Testis (tissue), 3 donors: Measurements from ENCODE around the gene CCNF. TPM values are rescaled to one million over a fixed set of nuclear protein-coding genes. Genes with fewer than 3 reads are reported as not detected.
A peak's percentile ranks its signal among the peaks of the same experiment; 100 is the strongest.

ENCODE experiments used
- DNase-seq: peaks from one replicate; pipeline ENCODE4 v3.0.0-alpha.2; 2019
- H3K27ac ChIP-seq, 2 donors: fragments of 200-600 bp; sonication (generic); one replicate each; pipeline ENCODE4 v1.5.1; 2019
- H3K27me3 ChIP-seq: fragments of 200-600 bp; sonication (generic); one replicate; pipeline ENCODE4 v1.5.1; 2019
- H3K36me3 ChIP-seq: fragments of 200-600 bp; sonication (generic); one replicate; pipeline ENCODE4 v1.5.1; 2017; ENCODE audit warnings: low read depth; ENCODE audit errors: missing control alignments
- H3K4me1 ChIP-seq: fragments of 200-600 bp; sonication (generic); one replicate; pipeline ENCODE4 v1.5.1; 2019
- H3K4me3 ChIP-seq, 2 donors: fragments of 200-600 bp; sonication (generic); one replicate each; pipeline ENCODE4 v1.5.1; 2017 to 2019
- H3K9me3 ChIP-seq: fragments of 200-600 bp; sonication (generic); one replicate; pipeline ENCODE4 v1.5.1; 2017
- POLR2A ChIP-seq: fragments of 450-650 bp; IDR thresholded peaks from one replicate; pipeline ENCODE4 v1.6.1; 2017; ENCODE audit warnings: antibody characterized with exemption, mild to moderate bottlenecking, moderate library complexity
- WGBS, 2 donors: methylation state at CpG; one replicate each; pipeline ENCODE4 v1.1.5; 2018; 5-methylcytosine and 5-hydroxymethylcytosine counted together
- intact Hi-C: fragments of 100-400 bp; cut with DNase I; formaldehyde crosslinking; loops from one replicate; pipeline ENCODE4 v1.15.1; 2023; ENCODE audit warnings: low total_unique reads
- polyA plus RNA-seq: library from polyadenylated mRNA; stranded (reverse); fragments of 350-450 nt; fragmentation: Illumina TruSeq; extraction: RNeasy Lipid Tissue Mini Kit (QIAGEN cat#74804); gene quantifications from one replicate; pipeline ENCODE4 v1.2.3, GENCODE V29; 2014; ENCODE audit warnings: low read depth, low replicate concordance; ENCODE audit not compliant: insufficient read depth
- total RNA-seq, 2 donors: library from RNA; depleted of rRNA; stranded (reverse); fragments of >200 nt; gene quantifications; one replicate each; pipeline ENCODE4 v1.2.3, GENCODE V29; 2016
- TF ChIP-seq, protein P1 (sequence below), 3 experiments: fragments of 450-650 bp in 2 of 3; fragments of 200-600 bp in 1 of 3; sonication (generic) in 1 of 3; IDR thresholded peaks; one replicate each; pipeline ENCODE4 v1.5.1; 2016 to 2019; ENCODE audit warnings: antibody characterized with exemption in 3 of 3, mild to moderate bottlenecking in 2 of 3, moderate library complexity in 1 of 3

CCNF gene
- total and polyA plus RNA-seq, 3 donors from 2014 or later = 6.0 to 10.8 (median 9.4) TPM

DNA sequence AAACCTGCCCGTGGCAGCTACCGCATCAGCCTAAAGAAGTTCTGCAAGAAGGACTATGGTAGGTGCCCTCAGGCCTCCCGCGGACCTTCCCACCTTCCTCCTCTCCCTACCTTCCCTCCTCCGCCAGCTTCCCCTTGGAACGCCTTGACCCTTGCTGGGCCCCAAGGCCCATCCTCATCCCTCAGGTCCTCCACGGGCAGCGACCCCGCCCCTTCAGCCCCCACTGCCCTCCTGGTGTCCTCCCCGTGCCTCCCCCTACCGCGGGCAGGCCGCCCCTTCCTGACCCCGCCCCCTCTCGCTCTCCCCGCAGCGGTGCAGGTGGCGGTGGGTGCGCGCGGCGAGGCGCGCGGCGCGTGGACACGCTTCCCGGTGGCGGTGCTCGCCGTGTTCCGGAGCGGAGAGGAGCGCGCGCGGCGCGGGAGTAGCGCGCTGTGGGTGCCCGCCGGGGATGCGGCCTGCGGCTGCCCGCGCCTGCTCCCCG, 44.2 kb downstream of the CCNF start:
- H3K27ac ChIP-seq = no peak overlapping the region
- no peak for DNase-seq
- TF ChIP-seq, protein P1, sequence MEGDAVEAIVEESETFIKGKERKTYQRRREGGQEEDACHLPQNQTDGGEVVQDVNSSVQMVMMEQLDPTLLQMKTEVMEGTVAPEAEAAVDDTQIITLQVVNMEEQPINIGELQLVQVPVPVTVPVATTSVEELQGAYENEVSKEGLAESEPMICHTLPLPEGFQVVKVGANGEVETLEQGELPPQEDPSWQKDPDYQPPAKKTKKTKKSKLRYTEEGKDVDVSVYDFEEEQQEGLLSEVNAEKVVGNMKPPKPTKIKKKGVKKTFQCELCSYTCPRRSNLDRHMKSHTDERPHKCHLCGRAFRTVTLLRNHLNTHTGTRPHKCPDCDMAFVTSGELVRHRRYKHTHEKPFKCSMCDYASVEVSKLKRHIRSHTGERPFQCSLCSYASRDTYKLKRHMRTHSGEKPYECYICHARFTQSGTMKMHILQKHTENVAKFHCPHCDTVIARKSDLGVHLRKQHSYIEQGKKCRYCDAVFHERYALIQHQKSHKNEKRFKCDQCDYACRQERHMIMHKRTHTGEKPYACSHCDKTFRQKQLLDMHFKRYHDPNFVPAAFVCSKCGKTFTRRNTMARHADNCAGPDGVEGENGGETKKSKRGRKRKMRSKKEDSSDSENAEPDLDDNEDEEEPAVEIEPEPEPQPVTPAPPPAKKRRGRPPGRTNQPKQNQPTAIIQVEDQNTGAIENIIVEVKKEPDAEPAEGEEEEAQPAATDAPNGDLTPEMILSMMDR (IDR thresholded peaks at IDR 0.05) = no peak
- no peak for TF ChIP-seq POLR2A
- H3K9me3 ChIP-seq = no peaks in the 10 kb centered on the region
- no peak overlapping the region for H3K4me3 ChIP-seq
- 7 to 30% methylated on average over 11 to 33 of the region's 49 CpGs for WGBS, 2 donors
- intact Hi-C loops = no loop called here
- H3K27me3 ChIP-seq = no peaks in the 10 kb centered on the region
- no peaks in the 10 kb centered on the region for H3K36me3 ChIP-seq
- peaks cover 34% of the 10 kb centered on the region for H3K4me1 ChIP-seq

DNA sequence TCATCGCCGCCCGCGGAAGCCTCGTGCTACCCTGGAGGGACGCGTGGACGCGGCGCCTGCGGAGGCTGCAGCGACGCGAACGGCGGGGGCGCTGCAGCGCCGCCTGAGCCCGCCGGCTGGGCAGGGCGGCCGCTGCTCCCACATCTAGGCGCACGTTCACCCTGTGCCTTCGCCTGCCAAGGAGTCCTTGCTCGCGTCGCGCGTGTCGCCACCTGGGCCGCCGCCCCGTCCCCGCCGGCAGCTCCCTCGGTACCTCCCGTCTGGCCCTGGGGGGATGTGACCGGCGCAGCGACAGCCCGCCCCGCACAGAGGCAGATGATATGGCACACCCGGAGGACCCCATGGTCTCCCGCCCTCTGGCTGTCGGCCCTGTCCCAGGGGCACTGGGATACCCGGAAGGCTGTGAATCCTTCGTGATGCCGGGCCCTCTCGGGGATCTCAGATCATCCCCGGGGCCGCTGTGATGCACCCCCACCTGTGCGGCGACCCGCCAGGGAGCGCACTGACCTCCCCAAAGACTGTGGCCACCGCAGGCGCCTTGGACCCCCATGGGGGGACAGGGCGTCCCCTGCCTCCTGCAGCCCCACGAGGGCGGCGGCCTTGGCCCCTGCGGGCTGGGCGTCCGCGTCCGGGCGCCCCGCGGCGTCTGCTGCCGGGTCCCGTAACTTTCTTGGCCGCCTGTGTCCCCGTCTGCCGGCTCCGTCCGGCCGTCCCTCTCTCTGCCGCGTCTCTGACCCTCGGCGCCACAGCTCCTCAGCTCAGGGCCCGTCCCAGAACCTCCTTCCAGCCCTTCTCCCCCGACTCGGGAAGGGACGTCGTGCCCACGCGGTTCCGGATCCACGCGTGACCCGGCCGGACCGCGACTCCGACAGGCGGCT, 45.0 kb downstream of the CCNF start:
- H3K36me3 ChIP-seq = no peaks in the 10 kb centered on the region
- 0% methylated on average over 56 of the region's 100 CpGs; no CpG with 5 or more reads in 1 of the 2 donors for WGBS, 2 donors

DNA sequence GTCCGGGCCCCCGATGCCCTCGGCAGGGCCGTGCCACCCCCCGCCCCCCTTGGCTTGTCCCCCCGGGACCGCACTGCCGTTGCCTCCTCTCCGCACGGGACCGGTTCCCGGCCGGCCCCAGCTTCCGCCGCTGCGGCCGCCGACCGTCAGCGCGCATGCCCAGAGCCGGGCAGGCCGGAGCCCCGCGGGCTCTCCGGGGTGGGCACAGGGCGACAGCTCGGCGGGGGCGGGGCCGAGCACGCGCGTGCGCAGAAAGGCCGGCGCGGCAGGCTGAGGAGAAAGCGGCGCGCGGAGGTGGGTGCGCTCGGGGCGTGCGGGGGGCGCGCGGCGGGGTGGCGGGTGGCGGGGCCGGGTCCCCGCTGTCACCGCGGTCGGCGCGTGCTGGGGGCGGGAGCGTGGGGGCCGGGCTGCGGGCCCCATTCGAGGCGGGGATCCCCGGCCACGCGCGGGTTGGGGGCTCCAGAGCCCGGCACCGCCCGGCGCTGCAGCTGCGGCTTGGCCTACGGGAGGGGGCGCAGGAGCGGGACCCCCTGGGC, 45.7 kb downstream of the CCNF start, which contains the start of gene TBC1D24:
Gene TBC1D24 (plus strand): TSS at position 251 of the 536 bp plus-strand sequence. CDS start 21,022 bp downstream, outside the sequence.
- Histone ChIP-seq H3K27me3 (no peaks in the 10 kb centered on the region), H3K4me3 (peak within 1 kb of the TSS; percentile 69 to 71), H3K27ac (peak within 1 kb of the TSS; percentile 75 to 86), H3K4me1 (peaks cover 23% of the 10 kb centered on the region), H3K9me3 (no peaks in the 10 kb centered on the region), H3K36me3 (no peaks in the 10 kb centered on the region)
- peak; percentile 89 for DNase-seq
- 0% methylated on average over 12 of the region's 77 CpGs; no CpG with 5 or more reads in 1 of the 2 donors for WGBS, 2 donors
- no peak for TF ChIP-seq POLR2A
- TF ChIP-seq, protein P1 (IDR thresholded peaks at IDR 0.05) = no peak
- intact Hi-C loops = no loop called here

More for the DNA sequence above, 45.0 kb downstream of the CCNF start:
- peak overlapping the region; percentile 69 to 71 for H3K4me3 ChIP-seq
- intact Hi-C loops = no loop called here
- TF ChIP-seq, protein P1 (IDR thresholded peaks at IDR 0.05) = peak in 1 of 3 experiments; percentile 23
- no peak for TF ChIP-seq POLR2A
- peak overlapping the region; percentile 75 to 86 for H3K27ac ChIP-seq
- peak; percentile 57 for DNase-seq
- no peaks in the 10 kb centered on the region for H3K9me3 ChIP-seq
- H3K27me3 ChIP-seq = no peaks in the 10 kb centered on the region
- peaks cover 27% of the 10 kb centered on the region for H3K4me1 ChIP-seq

DNA sequence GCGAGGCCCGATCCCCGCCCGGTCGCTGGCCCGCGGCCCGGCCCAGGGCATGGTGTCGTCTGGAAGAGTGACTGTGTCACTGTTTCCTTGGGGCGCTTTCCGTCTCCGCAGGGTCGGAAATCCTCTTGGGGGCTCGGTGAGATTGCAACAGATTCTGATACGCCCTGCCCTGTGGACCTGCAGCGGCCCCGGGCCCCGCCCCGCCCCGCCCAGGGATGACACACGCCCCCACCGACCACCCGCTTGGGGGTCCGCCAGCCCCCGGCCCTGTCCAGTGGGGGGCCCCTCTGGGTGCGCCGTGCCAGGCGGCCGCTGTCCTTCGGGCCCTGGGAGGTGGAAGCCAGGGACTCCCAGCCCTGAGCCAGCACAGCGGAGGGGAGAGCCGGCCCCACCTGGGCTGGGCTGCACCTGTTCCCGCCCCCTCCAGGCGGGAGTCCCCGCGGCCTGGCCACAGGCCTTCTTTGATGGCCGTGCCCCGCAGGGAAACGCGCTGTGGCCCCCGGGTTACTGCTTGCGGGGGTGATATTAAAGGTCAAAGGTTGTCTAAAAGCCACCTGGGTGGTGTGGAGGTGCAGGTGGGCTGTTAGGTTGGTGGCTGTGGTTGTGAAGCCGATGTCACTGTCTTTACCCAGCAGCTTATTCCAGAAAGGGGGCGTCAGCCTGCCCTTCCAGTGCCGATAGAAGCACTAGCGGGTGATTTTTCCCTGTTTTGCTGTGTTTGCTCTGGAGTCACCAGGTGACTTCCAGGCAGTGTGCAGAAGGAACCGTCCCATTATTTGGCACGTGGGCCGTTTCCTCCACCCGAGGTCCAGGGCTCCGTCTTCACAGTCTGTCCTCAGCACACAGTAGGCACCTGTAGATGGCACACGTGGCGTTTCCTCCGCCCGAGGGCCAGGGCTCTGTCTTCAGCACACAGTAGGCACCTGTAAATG, 46.4 kb downstream of the CCNF start:
- 18 to 23% methylated on average over 12 to 25 of the region's 55 CpGs for WGBS, 2 donors
- intact Hi-C loops = no loop called here
- DNase-seq = no peak
- Histone ChIP-seq H3K9me3 (no peaks in the 10 kb centered on the region), H3K4me1 (peaks cover 19% of the 10 kb centered on the region), H3K36me3 (no peaks in the 10 kb centered on the region), H3K4me3 (peak overlapping the region; percentile 61 to 71), H3K27me3 (no peaks in the 10 kb centered on the region), H3K27ac (no peak overlapping the region)
- TF ChIP-seq, protein P1 (IDR thresholded peaks at IDR 0.05) = no peak
- no peak for TF ChIP-seq POLR2A
